H9 (cell line): ENCODE results near the gene MTA2. TPM values are rescaled to one million over a fixed set of nuclear protein-coding genes. Genes with fewer than 3 reads are reported as not detected.

ENCODE experiments used
- DNase-seq: peaks from one replicate; pipeline ENCODE4 v3.0.0-alpha.2; 2017
- H2AFZ ChIP-seq: one replicate; pipeline ENCODE4 v1.6.1; 2013; ENCODE audit warnings: mild to moderate bottlenecking, low read length, control low read depth, moderate library complexity
- H2AK5ac ChIP-seq: 2 replicates; pipeline ENCODE4 v1.6.1; 2013; ENCODE audit warnings: low read length, control low read depth, mixed read lengths; ENCODE audit not compliant: insufficient read length
- H2BK120ac ChIP-seq: one replicate; pipeline ENCODE4 v1.6.1; 2013; ENCODE audit warnings: low read depth, mild to moderate bottlenecking, low read length, control low read depth, inconsistent platforms; ENCODE audit not compliant: poor library complexity, severe bottlenecking
- H2BK12ac ChIP-seq: 2 replicates; pipeline ENCODE4 v1.6.1; 2013; ENCODE audit warnings: low read length, control low read depth, mixed read lengths, low read depth; ENCODE audit not compliant: insufficient read length
- H2BK15ac ChIP-seq: 2 replicates; pipeline ENCODE4 v1.6.1; 2013; ENCODE audit warnings: low read depth, low read length, control low read depth
- H2BK20ac ChIP-seq: one replicate; pipeline ENCODE4 v1.6.1; 2013; ENCODE audit warnings: low read depth, mild to moderate bottlenecking, low read length, control low read depth, inconsistent platforms; ENCODE audit not compliant: poor library complexity, severe bottlenecking
- H2BK5ac ChIP-seq: 2 replicates; pipeline ENCODE4 v1.6.1; 2013; ENCODE audit warnings: low read length, control low read depth, mixed read lengths; ENCODE audit not compliant: insufficient read length
- H3K14ac ChIP-seq: 2 replicates; pipeline ENCODE4 v1.6.1; 2013; ENCODE audit warnings: low read length, control low read depth; ENCODE audit not compliant: insufficient read depth
- H3K18ac ChIP-seq: 2 replicates; pipeline ENCODE4 v1.6.1; 2013; ENCODE audit warnings: low read depth, mild to moderate bottlenecking, mixed read lengths, low read length, control low read depth; ENCODE audit not compliant: insufficient read length
- H3K23ac ChIP-seq: 2 replicates; pipeline ENCODE4 v1.6.1; 2013; ENCODE audit warnings: low read length, control low read depth, mixed read lengths, low read depth; ENCODE audit not compliant: insufficient read length
- H3K23me2 ChIP-seq: 2 replicates; pipeline ENCODE4 v1.6.1; 2013; ENCODE audit warnings: low read depth, mild to moderate bottlenecking, mixed read lengths, low read length, control low read depth; ENCODE audit not compliant: insufficient read length, poor library complexity, severe bottlenecking
- H3K27ac ChIP-seq: 2 replicates; pipeline ENCODE4 v1.5.1; 2013; ENCODE audit warnings: low read length, control low read depth, mixed read lengths, low read depth; ENCODE audit not compliant: insufficient read length
- H3K27me3 ChIP-seq: 2 replicates; pipeline ENCODE4 v1.6.1; 2013; ENCODE audit warnings: low read length, control low read depth, inconsistent platforms; ENCODE audit not compliant: insufficient read depth
- H3K4ac ChIP-seq: 2 replicates; pipeline ENCODE4 v1.6.1; 2013; ENCODE audit warnings: low read depth, mild to moderate bottlenecking, control low read depth, inconsistent platforms, low read length, moderate library complexity
- H3K4me1 ChIP-seq: 2 replicates; pipeline ENCODE4 v1.6.1; 2013; ENCODE audit warnings: low read length, control low read depth, inconsistent platforms; ENCODE audit not compliant: insufficient read depth
- H3K4me2 ChIP-seq: 2 replicates; pipeline ENCODE4 v1.6.1; 2013; ENCODE audit warnings: low read length, control low read depth, mixed read lengths; ENCODE audit not compliant: insufficient read length, insufficient read depth
- H3K56ac ChIP-seq: 2 replicates; pipeline ENCODE4 v1.6.1; 2013; ENCODE audit warnings: low read depth, mild to moderate bottlenecking, mixed read lengths, low read length, control low read depth; ENCODE audit not compliant: insufficient read length
- H3K79me1 ChIP-seq: 2 replicates; pipeline ENCODE4 v1.6.1; 2013; ENCODE audit warnings: low read depth, mild to moderate bottlenecking, moderate library complexity, low read length, control low read depth, inconsistent platforms; ENCODE audit not compliant: insufficient read depth, poor library complexity, severe bottlenecking
- H3K79me2 ChIP-seq: 2 replicates; pipeline ENCODE4 v1.6.1; 2013; ENCODE audit warnings: low read length, control low read depth, inconsistent platforms; ENCODE audit not compliant: insufficient read depth
- H3K9ac ChIP-seq: 2 replicates; pipeline ENCODE4 v1.6.1; 2013; ENCODE audit warnings: low read length, control low read depth, mixed read lengths; ENCODE audit not compliant: insufficient read length; ENCODE audit errors: extremely low read depth
- H3K9me3 ChIP-seq: one replicate; pipeline ENCODE4 v1.6.1; 2013; ENCODE audit warnings: low read depth, low read length, inconsistent platforms; ENCODE audit not compliant: control insufficient read depth
- H3T11ph ChIP-seq: one replicate; pipeline ENCODE4 v1.6.1; 2013; ENCODE audit warnings: mild to moderate bottlenecking, low read length, control low read depth, inconsistent platforms
- H4K20me1 ChIP-seq: one replicate; pipeline ENCODE4 v1.6.1; 2013; ENCODE audit not compliant: control insufficient read depth, insufficient read length, insufficient read depth
- H4K5ac ChIP-seq: 2 replicates; pipeline ENCODE4 v1.6.1; 2013; ENCODE audit warnings: low read depth, mild to moderate bottlenecking, mixed read lengths, low read length, control low read depth; ENCODE audit not compliant: insufficient read length
- H4K8ac ChIP-seq: replicated peaks from 2 replicates; pipeline ENCODE4 v1.6.1; 2013; ENCODE audit warnings: low read length, control low read depth, mixed read lengths, low read depth; ENCODE audit not compliant: insufficient read length
- H4K91ac ChIP-seq: 2 replicates; pipeline ENCODE4 v1.6.1; 2013; ENCODE audit warnings: low read depth, mild to moderate bottlenecking, moderate library complexity, mixed read lengths, low read length, control low read depth; ENCODE audit not compliant: insufficient read length
- H3K27ac Mint-ChIP-seq, 3 experiments: 2 replicates in 2 of 3; 3 replicates in 1 of 3; pipeline ENCODE4 v1.8.0; 2020 to 2021; ENCODE audit warnings: mixed read lengths in 3 of 3, mild to moderate bottlenecking in 1 of 3, moderate library complexity in 1 of 3
- H3K27me3 Mint-ChIP-seq: 2 replicates; pipeline ENCODE4 v1.8.0; 2021; ENCODE audit warnings: low read depth, mild to moderate bottlenecking, moderate library complexity, mixed read lengths
- H3K36me3 Mint-ChIP-seq, 3 experiments: 2 replicates in 2 of 3; 3 replicates in 1 of 3; pipeline ENCODE4 v1.8.0; 2020 to 2021; ENCODE audit warnings: low read depth in 3 of 3, mixed read lengths in 3 of 3; ENCODE audit not compliant: insufficient read depth in 1 of 3
- H3K4me1 Mint-ChIP-seq, 2 experiments: 2 replicates each; pipeline ENCODE4 v1.8.0; 2020; ENCODE audit warnings: mixed read lengths in 2 of 2
- H3K4me3 Mint-ChIP-seq, 2 experiments: 2 replicates in 1 of 2; 3 replicates in 1 of 2; pipeline ENCODE4 v1.8.0; 2020 to 2021; ENCODE audit warnings: mild to moderate bottlenecking in 2 of 2, mixed read lengths in 2 of 2, moderate library complexity in 1 of 2
- H3K9me3 Mint-ChIP-seq, 2 experiments: 2 replicates in 1 of 2; 3 replicates in 1 of 2; pipeline ENCODE4 v1.8.0; 2020; ENCODE audit warnings: mild to moderate bottlenecking in 2 of 2, mixed read lengths in 2 of 2, moderate library complexity in 1 of 2
- CTCF ChIP-seq: fragments of 200-600 bp; sonication (generic); conservative IDR thresholded peaks from 3 replicates; pipeline ENCODE4 v1.8.0; 2021; ENCODE audit warnings: antibody characterized with exemption, mild to moderate bottlenecking
- WGBS: extraction: QIAGEN DNeasy Blood & Tissue Kit; methylation state at CpG from one replicate; pipeline ENCODE4 v1.1.7; 2013; ENCODE audit warnings: missing lambda C conversion rate, low lambda C conversion rate, mixed read lengths; ENCODE audit not compliant: insufficient read length; ENCODE audit errors: extremely low coverage; 5-methylcytosine and 5-hydroxymethylcytosine counted together
- total RNA-seq: library from RNA; stranded (reverse); gene quantifications from 2 replicates; pipeline ENCODE4 v1.2.1, GENCODE V29; 2021

Gene MTA2
- total RNA-seq, 1 experiment from 2014 or later: 143 TPM

DNA sequence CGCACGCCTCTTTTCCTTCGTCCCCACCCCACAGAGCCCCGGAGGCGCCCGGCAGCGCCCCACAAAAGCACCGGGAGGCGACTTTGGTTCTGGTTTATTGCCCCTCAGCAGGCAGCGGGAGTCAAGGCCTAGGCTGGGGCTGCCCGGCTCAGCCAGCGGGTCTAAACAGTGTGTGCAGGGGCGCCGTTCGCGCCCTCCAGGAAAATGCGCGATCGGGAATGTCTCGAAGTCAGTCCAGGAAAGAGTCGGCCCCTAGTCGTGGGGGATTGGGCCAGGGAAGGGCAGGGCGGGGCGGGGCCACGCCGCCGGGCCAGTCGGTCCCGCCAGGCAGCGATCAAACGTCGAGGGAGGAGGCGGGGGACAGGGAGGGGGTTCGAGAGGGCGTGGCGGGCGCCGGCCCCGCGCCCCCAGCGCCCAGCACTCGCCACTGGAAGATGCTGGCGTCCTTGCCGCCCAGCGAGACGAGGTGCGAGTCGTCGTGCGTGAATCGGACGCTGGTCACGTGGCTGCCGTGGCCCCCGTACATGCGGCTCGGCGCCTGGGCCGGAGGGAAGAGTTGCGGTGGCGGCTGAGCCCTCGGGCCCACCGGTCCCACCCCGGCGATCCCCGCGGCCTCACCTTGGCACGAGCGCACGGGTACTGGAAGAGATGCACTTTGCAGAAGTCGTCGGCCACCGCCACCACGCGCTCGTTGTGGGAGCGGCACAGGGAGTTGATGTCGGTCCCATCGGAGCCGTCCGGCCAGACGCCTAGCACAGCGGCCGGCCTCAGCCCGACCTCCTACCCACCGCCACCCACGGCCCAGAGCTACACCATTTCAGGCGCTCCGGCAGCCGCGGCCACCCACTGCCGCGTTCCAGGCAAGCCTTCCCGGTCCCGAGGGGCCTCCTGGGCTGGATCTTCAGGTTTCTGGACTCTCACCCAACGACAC is 741 bp upstream of the MTA2 start:
- Histone ChIP-seq H4K5ac (no peak overlapping the region), H3K27me3 (peaks cover 12% of the 10 kb centered on the region; the same call in 1 of the 2 replicates), H3K14ac (peak overlapping the region; percentile 16; the same call in 1 of the 2 replicates), H2BK5ac (no peak overlapping the region), H2BK120ac (no peak overlapping the region), H3K79me1 (no peaks in the 10 kb centered on the region), H4K8ac (no peak overlapping the region), H3K4ac (no peak overlapping the region), H4K91ac (no peak overlapping the region), H3K23ac (no peak overlapping the region), H2AFZ (no peak overlapping the region), H2BK15ac (no peak overlapping the region), H2BK20ac (no peak overlapping the region), H2BK12ac (no peak overlapping the region), H3K27ac (no peak overlapping the region), H3K79me2 (no peaks in the 10 kb centered on the region; the same call in 1 of the 2 replicates), H4K20me1 (peaks cover 2% of the 10 kb centered on the region), H3K9ac (peak overlapping the region; percentile 23), H3K4me2 (peak overlapping the region; percentile 39), H3K4me1 (peaks cover 8% of the 10 kb centered on the region), H3T11ph (no peak overlapping the region), H3K23me2 (peaks cover 4% of the 10 kb centered on the region), H3K18ac (no peak overlapping the region), H3K56ac (no peak overlapping the region), H3K9me3 (no peaks in the 10 kb centered on the region), H2AK5ac (no peak overlapping the region)
- no peaks in the 10 kb centered on the region for H3K9me3 Mint-ChIP-seq
- H3K27me3 Mint-ChIP-seq: peaks cover 34% of the 10 kb centered on the region
- peak; percentile 72 for DNase-seq
- H3K27ac Mint-ChIP-seq: peak overlapping the region; percentile 78 to 96 (median 91); a peak in 6 of 7 replicates
- H3K4me1 Mint-ChIP-seq: peaks cover 50 to 68% of the 10 kb centered on the region in 2 experiments
- H3K4me3 Mint-ChIP-seq: peak overlapping the region; percentile 90 to 93
- no CpG with 5 or more reads among the region's 96 CpGs for WGBS
- TF ChIP-seq CTCF: peak; percentile 16; the same call in 1 of the 3 replicates
- H3K36me3 Mint-ChIP-seq: peaks cover 38 to 46% (median 38%) of the 10 kb centered on the region in 3 experiments
